IMR-90 (cell line): ENCODE data around the gene ZSCAN9. TPM values are rescaled to one million over a fixed set of nuclear protein-coding genes. Genes with fewer than 3 reads are reported as not detected.

Experiments
- ATAC-seq: fragments of 200-7000 bp; cut with Tn5 transposase; 2 replicates; pipeline ENCODE4 v1.9.1; 2020; ENCODE audit warnings: low read depth, mild to moderate bottlenecking, moderate library complexity
- BruUV-seq: library from RNA; stranded (reverse); fragments of 400-500 nt; replicated peaks from 2 replicates; lab custom pipeline; 2021; lab: Mats Ljungman, UMichigan
- CTCF ChIA-PET: fragments of 300-600 bp; formaldehyde crosslinking; extraction: SDS; loops from one replicate; lab custom pipeline; 2021; ENCODE audit warnings: antibody characterized with exemption; lab: Yijun Ruan, JAX
- POLR2A ChIA-PET: fragments of 300-600 bp; sonication (Branson Sonifier 250); formaldehyde crosslinking; loops from one replicate; lab custom pipeline; 2022; ENCODE audit warnings: antibody characterized with exemption; ENCODE audit not compliant: unreplicated experiment; lab: Charles Lee
- DNase-seq: peaks from one replicate; pipeline ENCODE4 v3.0.0; 2013
- H2AFZ ChIP-seq: replicated peaks from 2 replicates; pipeline ENCODE3; 2013; ENCODE audit warnings: low read length, mild to moderate bottlenecking; ENCODE audit not compliant: poor library complexity
- H2AK5ac ChIP-seq: 2 replicates; pipeline ENCODE4 v1.6.1; 2013; ENCODE audit warnings: low read depth, low read length, inconsistent platforms
- H2AK9ac ChIP-seq: replicated peaks from 2 replicates; pipeline ENCODE3; 2013; ENCODE audit warnings: mild to moderate bottlenecking, low read depth, low read length, moderate library complexity; ENCODE audit not compliant: poor library complexity
- H2BK120ac ChIP-seq: 2 replicates; pipeline ENCODE4 v1.6.1; 2013; ENCODE audit warnings: low read depth, low read length, inconsistent platforms
- H2BK15ac ChIP-seq: 3 replicates; pipeline ENCODE4 v1.6.1; 2013; ENCODE audit warnings: low read depth, low read length, inconsistent platforms
- H2BK20ac ChIP-seq: 2 replicates; pipeline ENCODE4 v1.6.1; 2013; ENCODE audit warnings: low read depth, mild to moderate bottlenecking, inconsistent platforms, low read length, moderate library complexity
- H2BK5ac ChIP-seq: 2 replicates; pipeline ENCODE4 v1.6.1; 2013; ENCODE audit warnings: mild to moderate bottlenecking, low read depth, low read length, inconsistent platforms; ENCODE audit not compliant: poor library complexity, severe bottlenecking
- H3K14ac ChIP-seq: replicated peaks from 2 replicates; pipeline ENCODE4 v1.6.1; 2013; ENCODE audit warnings: low read depth, low read length, inconsistent platforms
- H3K18ac ChIP-seq: 2 replicates; pipeline ENCODE4 v1.6.1; 2013; ENCODE audit warnings: low read depth, low read length, control low read depth
- H3K23ac ChIP-seq: 2 replicates; pipeline ENCODE4 v1.6.1; 2013; ENCODE audit warnings: low read depth, low read length, inconsistent platforms
- H3K27ac ChIP-seq: 2 replicates; pipeline ENCODE4 v1.5.1; 2013; ENCODE audit warnings: mild to moderate bottlenecking, control low read depth, low read length; ENCODE audit not compliant: insufficient read depth
- H3K27me3 ChIP-seq: 2 replicates; pipeline ENCODE4 v1.6.1; 2013; ENCODE audit warnings: low read length; ENCODE audit not compliant: control insufficient read depth, insufficient read depth
- H3K36me3 ChIP-seq: 2 replicates; pipeline ENCODE4 v1.6.1; 2013; ENCODE audit warnings: low read length, mixed read lengths; ENCODE audit not compliant: control insufficient read depth, insufficient read depth
- H3K4ac ChIP-seq: 2 replicates; pipeline ENCODE4 v1.6.1; 2013; ENCODE audit warnings: low read depth, low read length, inconsistent platforms
- H3K4me1 ChIP-seq: 2 replicates; pipeline ENCODE4 v1.6.1; 2013; ENCODE audit warnings: low read length, mixed read lengths; ENCODE audit not compliant: control insufficient read depth, insufficient read depth
- H3K4me2 ChIP-seq: 2 replicates; pipeline ENCODE4 v1.6.1; 2013; ENCODE audit warnings: low read depth, mild to moderate bottlenecking, control low read depth, low read length, moderate library complexity
- H3K4me3 ChIP-seq: 2 replicates; pipeline ENCODE4 v1.5.1; 2013; ENCODE audit warnings: low read depth, mild to moderate bottlenecking, control low read depth, low read length, moderate library complexity; ENCODE audit not compliant: insufficient read depth
- H3K56ac ChIP-seq: 2 replicates; pipeline ENCODE4 v1.6.1; 2013; ENCODE audit warnings: low read length, inconsistent platforms; ENCODE audit not compliant: insufficient read depth; ENCODE audit errors: extremely low read depth
- H3K79me1 ChIP-seq, 2 experiments: 2 replicates each; pipeline ENCODE4 v1.6.1; 2013; ENCODE audit warnings: low read length in 2 of 2, inconsistent platforms in 1 of 2, low read depth in 1 of 2
- H3K9ac ChIP-seq: 2 replicates; pipeline ENCODE4 v1.6.1; 2013; ENCODE audit warnings: low read depth, low read length, control low read depth
- H3K9me1 ChIP-seq: 2 replicates; pipeline ENCODE4 v1.6.1; 2013; ENCODE audit warnings: low read length, inconsistent platforms; ENCODE audit not compliant: insufficient read depth
- H3K9me3 ChIP-seq: 2 replicates; pipeline ENCODE4 v1.6.1; 2013; ENCODE audit warnings: low read length; ENCODE audit not compliant: control insufficient read depth, insufficient read depth
- H4K20me1 ChIP-seq: 2 replicates; pipeline ENCODE4 v1.6.1; 2013; ENCODE audit warnings: low read length, inconsistent platforms; ENCODE audit not compliant: insufficient read depth
- H4K5ac ChIP-seq: 2 replicates; pipeline ENCODE4 v1.6.1; 2013; ENCODE audit warnings: mild to moderate bottlenecking, low read depth, low read length, control low read depth
- H4K8ac ChIP-seq, 2 experiments: 2 replicates each; pipeline ENCODE4 v1.6.1; 2013; ENCODE audit warnings: low read depth in 2 of 2, low read length in 2 of 2, control low read depth in 1 of 2, inconsistent platforms in 1 of 2
- H4K91ac ChIP-seq: 2 replicates; pipeline ENCODE4 v1.6.1; 2013; ENCODE audit warnings: low read depth, low read length, inconsistent platforms; ENCODE audit not compliant: insufficient read depth
- BHLHE40 ChIP-seq: fragments of 150-350 bp; IDR thresholded peaks from 2 replicates; pipeline ENCODE4 v1.6.1; 2016; ENCODE audit warnings: mild to moderate bottlenecking, low read depth, low read length
- CEBPB ChIP-seq: IDR thresholded peaks from 2 replicates; pipeline ENCODE4 v1.6.1; 2012; ENCODE audit warnings: low read depth, low read length, improper control_type of control experiment
- CHD1 ChIP-seq: IDR thresholded peaks from 2 replicates; pipeline ENCODE4 v1.6.1; 2012; ENCODE audit warnings: low read depth, low read length, improper control_type of control experiment
- CTCF ChIP-seq: conservative IDR thresholded peaks from 2 replicates; pipeline ENCODE4 v1.5.1; 2012; ENCODE audit warnings: mild to moderate bottlenecking, low read depth, low read length, improper control_type of control experiment
- FOS ChIP-seq: fragments of 150-350 bp; IDR thresholded peaks from 2 replicates; pipeline ENCODE4 v1.6.1; 2016; ENCODE audit warnings: low read depth, low read length
- MAFK ChIP-seq: IDR thresholded peaks from 2 replicates; pipeline ENCODE4 v1.6.1; 2012; ENCODE audit warnings: low read depth, low read length, improper control_type of control experiment
- MAZ ChIP-seq: IDR thresholded peaks from 2 replicates; pipeline ENCODE4 v1.6.1; 2012; ENCODE audit warnings: low read depth, mild to moderate bottlenecking, low read length, improper control_type of control experiment, moderate library complexity, borderline replicate concordance
- MXI1 ChIP-seq: IDR thresholded peaks from 2 replicates; pipeline ENCODE4 v1.6.1; 2012; ENCODE audit warnings: low read depth, mild to moderate bottlenecking, low read length, moderate library complexity, borderline replicate concordance
- NFE2L2 ChIP-seq: fragments of 150-350 bp; IDR thresholded peaks from 2 replicates; pipeline ENCODE4 v1.6.1; 2016; ENCODE audit warnings: low read depth, mild to moderate bottlenecking, low read length
- POLR2A ChIP-seq: IDR thresholded peaks from 2 replicates; pipeline ENCODE4 v1.6.1; 2012; ENCODE audit warnings: mild to moderate bottlenecking, low read depth, low read length
- RAD21 ChIP-seq: IDR thresholded peaks from 2 replicates; pipeline ENCODE4 v1.6.1; 2012; ENCODE audit warnings: low read length, improper control_type of control experiment
- RCOR1 ChIP-seq: IDR thresholded peaks from 2 replicates; pipeline ENCODE4 v1.6.1; 2012; ENCODE audit warnings: mild to moderate bottlenecking, low read length, improper control_type of control experiment; ENCODE audit not compliant: insufficient replicate concordance
- RFX5 ChIP-seq: IDR thresholded peaks from 2 replicates; pipeline ENCODE4 v1.8.0; 2012; ENCODE audit warnings: low read depth, mild to moderate bottlenecking, low read length, moderate library complexity
- SMC3 ChIP-seq: fragments of 150-350 bp; IDR thresholded peaks from 2 replicates; pipeline ENCODE4 v1.6.1; 2016; ENCODE audit warnings: low read depth, mild to moderate bottlenecking, antibody characterized with exemption, low read length, moderate library complexity
- USF2 ChIP-seq: fragments of 150-350 bp; IDR thresholded peaks from 2 replicates; pipeline ENCODE4 v1.6.1; 2017; ENCODE audit warnings: mild to moderate bottlenecking, antibody characterized with exemption, low read length, low read depth
- WGBS, 2 experiments: methylation state at CpG; one replicate each; pipeline versions ENCODE4 v1.1.5 to v1.1.7; 2013; ENCODE audit warnings: missing lambda C conversion rate in 2 of 2; ENCODE audit not compliant: insufficient read length in 1 of 2; ENCODE audit errors: extremely low coverage in 2 of 2; 5-methylcytosine and 5-hydroxymethylcytosine counted together
- dilution Hi-C: fragments of 300-500 bp; cut with HindIII; formaldehyde crosslinking; loops from one replicate; pipeline ENCODE4 v1.14.3; 2018; ENCODE audit warnings: low sequenced_read_pairs; ENCODE audit not compliant: unreplicated experiment
- in situ Hi-C: fragments of 300-500 bp; cut with MboI; formaldehyde crosslinking; loops from 3 replicates; pipeline ENCODE4 v1.14.3; 2019; ENCODE audit warnings: low sequenced_read_pairs, inconsistent platforms, mixed read lengths
- intact Hi-C: fragments of 100-400 bp; cut with micrococcal nuclease; formaldehyde crosslinking; loops from 2 replicates; pipeline ENCODE4 v1.10.0; 2022
- polyA plus RNA-seq, 3 experiments: library from polyadenylated mRNA; depleted of rRNA; stranded (reverse); fragments of >200 nt; gene quantifications; 2 replicates each; pipeline ENCODE4 v1.2.3, GENCODE V29; 2012; ENCODE audit warnings: low replicate concordance in 1 of 3
- total RNA-seq: library from RNA; depleted of rRNA; stranded (reverse); fragments of >200 nt; gene quantifications from 2 replicates; pipeline ENCODE4 v1.2.3, GENCODE V29; 2012
- TF ChIP-seq, protein P1 (sequence below): fragments of 150-350 bp; IDR thresholded peaks from 2 replicates; pipeline ENCODE4 v1.6.1; 2016; ENCODE audit warnings: low read depth, mild to moderate bottlenecking, low read length, moderate library complexity, borderline replicate concordance

Gene ZSCAN9
- total and polyA plus RNA-seq, 2 of the 4 experiments (the other 2 are of a cell fraction) = 13.7 to 17.7 TPM

GRCh38 chr6:28248916-28249315 lies 23.8 kb downstream of the ZSCAN9 start:
- ChIA-PET POLR2A (no interaction called here), CTCF (no interaction called here)
- Histone ChIP-seq H4K91ac (no peak overlapping the region), H4K8ac (no peak overlapping the region), H4K5ac (no peak overlapping the region), H2BK120ac (no peak overlapping the region), H2AK5ac (no peak overlapping the region), H3K36me3 (peaks cover 25% of the 10 kb centered on the region), H3K4me2 (no peak overlapping the region), H3K4me3 (no peak overlapping the region), H3K9me3 (no peaks in the 10 kb centered on the region), H3K79me1 (peaks cover 7 to 24% of the 10 kb centered on the region in 2 experiments), H3K27ac (no peak overlapping the region), H3K23ac (no peak overlapping the region), H2AFZ (no peak overlapping the region), H3K9ac (no peak overlapping the region), H3K56ac (no peak overlapping the region), H3K9me1 (0 out of 2 replicates have a peak, but pooled peaks cover 3% of the 10 kb centered on the region), H3K4me1 (peaks cover 7% of the 10 kb centered on the region), H2BK5ac (no peak overlapping the region), H2AK9ac (no peak overlapping the region), H3K4ac (no peak overlapping the region), H3K14ac (no peak overlapping the region), H3K18ac (no peak overlapping the region), H4K20me1 (no peaks in the 10 kb centered on the region), H3K27me3 (no peaks in the 10 kb centered on the region), H2BK20ac (no peak overlapping the region), H2BK15ac (no peak overlapping the region)
- no peak for DNase-seq
- intact Hi-C loops (no loop called here), dilution Hi-C loops (no loop called here), in situ Hi-C loops (no loop called here)
- no peak for ATAC-seq
- TF ChIP-seq MAZ = no peak
- no peak for TF ChIP-seq FOS
- no peak for TF ChIP-seq RAD21
- no peak for TF ChIP-seq RFX5
- no peak for TF ChIP-seq RCOR1
- TF ChIP-seq CTCF = no peak
- TF ChIP-seq BHLHE40 = no peak
- TF ChIP-seq, protein P1, sequence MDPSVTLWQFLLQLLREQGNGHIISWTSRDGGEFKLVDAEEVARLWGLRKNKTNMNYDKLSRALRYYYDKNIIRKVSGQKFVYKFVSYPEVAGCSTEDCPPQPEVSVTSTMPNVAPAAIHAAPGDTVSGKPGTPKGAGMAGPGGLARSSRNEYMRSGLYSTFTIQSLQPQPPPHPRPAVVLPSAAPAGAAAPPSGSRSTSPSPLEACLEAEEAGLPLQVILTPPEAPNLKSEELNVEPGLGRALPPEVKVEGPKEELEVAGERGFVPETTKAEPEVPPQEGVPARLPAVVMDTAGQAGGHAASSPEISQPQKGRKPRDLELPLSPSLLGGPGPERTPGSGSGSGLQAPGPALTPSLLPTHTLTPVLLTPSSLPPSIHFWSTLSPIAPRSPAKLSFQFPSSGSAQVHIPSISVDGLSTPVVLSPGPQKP = no peak
- TF ChIP-seq USF2 = no peak
- no peak for TF ChIP-seq MXI1
- no peak for TF ChIP-seq SMC3
- no peak for TF ChIP-seq CEBPB
- TF ChIP-seq MAFK = no peak
- no peak for TF ChIP-seq CHD1
- no peak for TF ChIP-seq NFE2L2
- no peak for TF ChIP-seq POLR2A
- no CpG with 5 or more reads among the region's 1 CpG for WGBS, 2 experiments
- no TSS peak for BruUV-seq
